Adrenal gland (tissue), 12 donors: ENCODE results near the gene IFNGR2. TPM values are rescaled to one million over a fixed set of nuclear protein-coding genes. Genes with fewer than 3 reads are reported as not detected.

Source experiments
- DNase-seq, 7 donors: peaks; one replicate each; pipeline ENCODE4 v3.0.0-alpha.2; 2019 to 2020
- H3K27ac ChIP-seq, 5 donors: fragments of 200-600 bp; sonication (generic) in 4 of 5; 1 replicate in 3 of 5; 2 replicates in 2 of 5; pipeline versions ENCODE4 v1.5.1 to v1.8.0; 2016 to 2020; ENCODE audit warnings: mild to moderate bottlenecking in 1 of 5
- H3K27me3 ChIP-seq: fragments of 200-600 bp; 2 replicates; pipeline ENCODE4 v1.8.0; 2021
- H3K36me3 ChIP-seq, 2 donors: fragments of 200-600 bp; replicated peaks in 1 of 2; 1 replicate in 1 of 2; 2 replicates in 1 of 2; pipeline versions ENCODE4 v1.5.1 to v1.8.0; 2018 to 2022
- H3K4me1 ChIP-seq, 2 donors: fragments of 200-600 bp; replicated peaks in 1 of 2; 1 replicate in 1 of 2; 2 replicates in 1 of 2; pipeline versions ENCODE4 v1.5.1 to v1.8.0; 2018 to 2021
- H3K4me3 ChIP-seq, 4 donors: fragments of 200-600 bp; sonication (generic) in 3 of 4; one replicate each; pipeline ENCODE4 v1.5.1; 2016 to 2018
- H3K9me3 ChIP-seq, 3 donors: fragments of 200-600 bp; sonication (generic) in 1 of 3; replicated peaks in 1 of 3; 1 replicate in 2 of 3; 2 replicates in 1 of 3; pipeline versions ENCODE4 v1.5.1 to v1.8.0; 2016 to 2021
- POLR2A ChIP-seq, 2 donors: fragments of 450-650 bp; IDR thresholded peaks; one replicate each; pipeline ENCODE4 v1.6.1; 2017; ENCODE audit warnings: antibody characterized with exemption in 2 of 2, mild to moderate bottlenecking in 2 of 2, moderate library complexity in 1 of 2
- WGBS, 4 donors: extraction: QIAGEN DNeasy Blood & Tissue Kit in 2 of 4; methylation state at CpG; one replicate each; pipeline versions ENCODE4 v1.1.5 to v1.1.7; 2013 to 2017; 5-methylcytosine and 5-hydroxymethylcytosine counted together
- intact Hi-C, 2 donors: fragments of 100-400 bp; cut with DNase I; formaldehyde crosslinking; loops; one replicate each; pipeline versions ENCODE4 v1.14.1 to v1.15.0; 2022 to 2023
- polyA plus RNA-seq, 3 donors: library from polyadenylated mRNA; stranded (reverse); fragments of 200-250 nt in 2 of 3; fragments of 350-450 nt in 1 of 3; fragmentation: Illumina TruSeq in 1 of 3; extraction: RNeasy Lipid Tissue Mini Kit (QIAGEN cat#74804) in 1 of 3; gene quantifications; one replicate each; pipeline ENCODE4 v1.2.3, GENCODE V29; 2013 to 2014
- total RNA-seq, 9 donors: library from RNA; depleted of rRNA in 4 of 9; stranded (reverse); fragments of >200 nt in 4 of 9; fragments of 120-200 nt in 1 of 9; fragmentation: NEBNext Ultra II Directional in 1 of 9; extraction: Animal tissue kit (Norgen Biotek cat#: 25700) in 1 of 9; gene quantifications; one replicate each; pipeline versions ENCODE4 v1.1.0 to v1.2.4, GENCODE V29; 2013 to 2023
- TF ChIP-seq, protein P1 (sequence below), 6 experiments: fragments of 450-650 bp in 4 of 6; fragments of 200-600 bp in 2 of 6; sonication (generic) in 1 of 6; IDR thresholded peaks; 1 replicate in 5 of 6; 2 replicates in 1 of 6; pipeline versions ENCODE4 v1.5.1 to v1.8.0; 2016 to 2021; ENCODE audit warnings: antibody characterized with exemption in 6 of 6, mild to moderate bottlenecking in 2 of 6, moderate library complexity in 1 of 6
- donor health status: healthy with polysubstance abuse.
- donor health status: Bipolar disorder and iron deficiency.
- donor health status: DM: yes; HTN: yes; CAD: no.
- donor health status: DM: no; HTN: no; CAD: no.
- donor health status: DM: no; HTN: no; CAD: no.
- donor health status: DM: yes; HTN: yes; CAD: no.

The IFNGR2 gene
- total and polyA plus RNA-seq, 12 donors = 44.5 to 87.4 (median 59.4) TPM

DNA sequence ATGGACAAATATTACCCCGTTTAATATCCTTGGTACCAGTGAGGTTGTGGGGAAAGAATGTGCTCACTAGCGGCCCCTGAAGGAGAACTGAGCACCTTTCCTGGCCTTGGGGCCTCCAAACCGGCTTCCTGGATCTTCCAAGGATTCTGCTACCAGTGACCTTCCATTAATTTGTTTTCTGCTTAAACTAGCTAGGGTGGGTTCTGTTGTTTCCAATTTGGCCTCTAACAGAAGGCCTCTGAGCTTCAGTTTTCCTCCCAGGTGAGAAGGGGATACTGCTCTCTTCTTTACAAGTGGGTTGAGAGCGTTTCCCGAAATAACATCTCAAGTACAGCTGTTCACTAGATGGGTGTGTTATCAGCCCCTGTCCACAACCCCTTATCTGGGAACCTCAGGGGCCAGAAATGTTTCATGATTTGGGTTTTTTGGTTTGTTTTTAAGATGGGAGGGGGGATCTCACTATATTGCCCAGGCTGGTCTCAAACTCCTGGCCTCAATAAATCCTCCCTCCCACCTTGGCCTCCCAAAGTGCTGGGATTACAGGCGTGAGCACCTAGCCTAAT lies 16.9 kb upstream of the IFNGR2 start:
- Histone ChIP-seq H3K4me1 (peaks cover 15 to 16% of the 10 kb centered on the region in 2 donors), H3K27ac (no peak overlapping the region), H3K27me3 (no peaks in the 10 kb centered on the region), H3K9me3 (no peaks in the 10 kb centered on the region), H3K36me3 (no peaks in the 10 kb centered on the region), H3K4me3 (no peak overlapping the region)
- intact Hi-C loops = no loop called here
- TF ChIP-seq, protein P1, sequence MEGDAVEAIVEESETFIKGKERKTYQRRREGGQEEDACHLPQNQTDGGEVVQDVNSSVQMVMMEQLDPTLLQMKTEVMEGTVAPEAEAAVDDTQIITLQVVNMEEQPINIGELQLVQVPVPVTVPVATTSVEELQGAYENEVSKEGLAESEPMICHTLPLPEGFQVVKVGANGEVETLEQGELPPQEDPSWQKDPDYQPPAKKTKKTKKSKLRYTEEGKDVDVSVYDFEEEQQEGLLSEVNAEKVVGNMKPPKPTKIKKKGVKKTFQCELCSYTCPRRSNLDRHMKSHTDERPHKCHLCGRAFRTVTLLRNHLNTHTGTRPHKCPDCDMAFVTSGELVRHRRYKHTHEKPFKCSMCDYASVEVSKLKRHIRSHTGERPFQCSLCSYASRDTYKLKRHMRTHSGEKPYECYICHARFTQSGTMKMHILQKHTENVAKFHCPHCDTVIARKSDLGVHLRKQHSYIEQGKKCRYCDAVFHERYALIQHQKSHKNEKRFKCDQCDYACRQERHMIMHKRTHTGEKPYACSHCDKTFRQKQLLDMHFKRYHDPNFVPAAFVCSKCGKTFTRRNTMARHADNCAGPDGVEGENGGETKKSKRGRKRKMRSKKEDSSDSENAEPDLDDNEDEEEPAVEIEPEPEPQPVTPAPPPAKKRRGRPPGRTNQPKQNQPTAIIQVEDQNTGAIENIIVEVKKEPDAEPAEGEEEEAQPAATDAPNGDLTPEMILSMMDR (IDR thresholded peaks at IDR 0.05) = no peak
- TF ChIP-seq POLR2A (IDR thresholded peaks at IDR 0.05) = no peak
- WGBS, 4 donors = 69 to 78% (median 72%) methylated on average over 6 of the region's 6 CpGs
- no peak for DNase-seq

DNA sequence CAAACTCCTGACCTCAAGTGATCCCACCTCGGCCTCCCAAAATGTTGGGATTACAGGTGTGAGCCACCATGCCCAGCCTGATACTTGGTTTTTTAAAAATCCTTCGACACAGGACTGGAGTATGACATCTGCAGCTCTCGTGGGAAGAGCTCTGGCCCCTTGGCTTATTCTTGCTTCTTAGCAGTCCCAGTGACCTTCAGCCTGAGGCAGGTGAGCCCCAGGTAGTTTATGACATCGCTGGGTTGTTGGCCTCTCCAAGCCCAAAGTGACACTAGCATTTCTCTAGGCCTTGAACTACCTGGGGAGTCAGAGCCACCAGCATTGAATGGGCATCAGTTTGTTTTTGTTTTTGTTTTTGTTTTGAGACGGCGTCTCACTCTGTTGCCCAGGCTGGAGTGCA lies 15.9 kb upstream of the IFNGR2 start:
- Histone ChIP-seq H3K27me3 (no peaks in the 10 kb centered on the region), H3K27ac (no peak overlapping the region), H3K36me3 (no peaks in the 10 kb centered on the region), H3K9me3 (no peaks in the 10 kb centered on the region), H3K4me1 (peaks cover 15% of the 10 kb centered on the region in 2 donors), H3K4me3 (no peak overlapping the region)
- intact Hi-C loops = no loop called here
- WGBS, 4 donors = 86 to 95% (median 93%) methylated on average over 6 of the region's 6 CpGs
- TF ChIP-seq, protein P1 (IDR thresholded peaks at IDR 0.05) = no peak
- TF ChIP-seq POLR2A (IDR thresholded peaks at IDR 0.05) = no peak
- no peak for DNase-seq

DNA sequence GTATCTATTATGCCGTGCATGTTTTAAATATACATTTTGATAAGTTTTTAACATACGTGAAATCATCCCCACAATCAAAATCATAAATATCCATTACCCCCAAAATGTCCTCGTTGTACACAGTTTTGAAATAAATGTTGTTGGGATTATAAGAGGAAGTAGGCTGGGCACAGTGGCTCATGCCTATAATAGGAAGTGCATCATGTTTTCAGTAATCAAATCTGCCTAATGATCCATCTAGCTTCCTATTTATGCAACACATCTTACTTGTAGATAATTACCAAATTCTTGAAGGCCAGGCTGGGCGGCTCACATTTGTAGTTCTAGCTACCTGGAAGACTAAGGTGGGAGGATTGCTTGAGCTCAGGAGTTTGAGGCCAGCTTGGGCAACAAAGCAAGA lies 15.0 kb upstream of the IFNGR2 start:
- Histone ChIP-seq H3K27ac (peak overlapping the region in 1 of 5 donors; percentile 29), H3K27me3 (no peaks in the 10 kb centered on the region), H3K36me3 (no peaks in the 10 kb centered on the region), H3K4me1 (peaks cover 6% of the 10 kb centered on the region in 2 donors), H3K9me3 (no peaks in the 10 kb centered on the region), H3K4me3 (no peak overlapping the region)
- DNase-seq = no peak
- intact Hi-C loops = no loop called here
- 69 to 79% (median 76%) methylated on average over 4 of the region's 4 CpGs for WGBS, 4 donors
- TF ChIP-seq POLR2A (IDR thresholded peaks at IDR 0.05) = no peak
- TF ChIP-seq, protein P1 (IDR thresholded peaks at IDR 0.05) = no peak

DNA sequence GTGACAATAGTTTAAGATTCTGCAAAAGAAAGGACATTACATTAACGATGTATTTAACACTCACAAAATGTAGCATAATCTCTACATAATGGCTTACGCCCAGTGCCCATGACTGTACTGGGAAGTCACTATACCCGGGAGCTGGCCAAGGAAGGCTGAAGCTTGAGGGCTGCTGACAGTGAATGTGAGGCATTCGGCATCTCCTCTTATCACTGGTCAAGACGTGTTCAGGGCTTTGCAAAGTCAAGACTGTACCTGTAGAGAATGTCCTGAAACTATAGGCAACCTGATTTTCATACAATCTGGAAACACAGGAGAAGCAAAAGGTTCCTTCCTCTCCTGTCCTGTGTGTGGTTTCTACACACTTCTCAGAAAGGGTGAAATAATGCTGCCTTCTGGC lies 12.7 kb upstream of the IFNGR2 start:
- H3K36me3 ChIP-seq = no peaks in the 10 kb centered on the region
- WGBS, 4 donors = 75 to 88% (median 84%) methylated on average over 5 of the region's 5 CpGs
- no peaks in the 10 kb centered on the region for H3K27me3 ChIP-seq
- no peaks in the 10 kb centered on the region for H3K4me1 ChIP-seq
- no peak overlapping the region for H3K27ac ChIP-seq
- TF ChIP-seq, protein P1 (IDR thresholded peaks at IDR 0.05) = no peak
- no peak for TF ChIP-seq POLR2A (IDR thresholded peaks at IDR 0.05)
- DNase-seq = no peak
- no peaks in the 10 kb centered on the region for H3K9me3 ChIP-seq
- intact Hi-C loops = no loop called here
- H3K4me3 ChIP-seq = no peak overlapping the region
